ENCODE results near the gene MYMK. TPM values are rescaled to one million over a fixed set of nuclear protein-coding genes. Genes with fewer than 3 reads are reported as not detected.

Gene MYMK
- total RNA-seq, 1 donor from 2014 or later: not detected

DNA sequence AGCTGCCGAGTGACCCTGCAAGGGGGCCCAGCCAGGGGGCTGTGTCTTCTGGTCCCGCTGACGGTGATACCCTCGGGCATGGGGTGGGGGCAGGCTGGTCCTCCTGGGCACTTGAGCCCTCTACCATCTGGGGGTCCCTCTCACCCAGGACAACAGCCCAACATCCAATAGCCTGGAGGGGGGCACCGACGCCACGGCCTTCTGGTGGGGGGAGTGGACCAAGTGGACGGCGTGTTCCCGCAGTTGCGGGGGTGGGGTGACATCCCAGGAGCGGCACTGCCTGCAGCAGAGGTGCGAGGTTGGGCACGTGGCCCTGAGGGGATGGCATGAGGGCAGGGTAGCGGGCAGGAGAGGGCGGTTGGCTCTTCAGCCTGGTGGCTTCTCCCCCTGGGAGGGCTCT lies 12.5 kb upstream of the MYMK start:
- intact Hi-C loops (cut with micrococcal nuclease): no loop called here
- no peak for DNase-seq
- no peak for ATAC-seq

DNA sequence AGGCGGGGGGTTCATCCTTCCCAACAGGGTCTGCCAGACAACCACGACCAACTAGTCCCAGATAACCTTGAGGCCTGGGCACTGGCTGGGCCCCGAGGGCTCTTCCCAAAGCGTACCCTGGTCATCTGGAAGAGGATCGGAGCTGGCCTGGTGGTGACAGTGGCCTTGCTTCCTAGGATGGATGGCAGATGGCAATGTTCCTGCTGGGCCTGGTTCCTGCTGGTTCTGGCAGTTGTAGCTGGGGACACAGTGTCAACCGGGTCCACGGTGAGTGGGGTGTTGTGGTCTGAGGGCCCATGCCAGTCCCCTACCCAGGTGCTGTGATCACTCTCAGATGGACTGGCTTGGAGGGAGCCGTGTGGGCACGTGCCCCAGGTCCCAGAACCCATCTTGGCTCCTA lies 11.8 kb upstream of the MYMK start:
- ATAC-seq (no peak), DNase-seq (no peak)
- intact Hi-C loops (cut with micrococcal nuclease): no loop called here

DNA sequence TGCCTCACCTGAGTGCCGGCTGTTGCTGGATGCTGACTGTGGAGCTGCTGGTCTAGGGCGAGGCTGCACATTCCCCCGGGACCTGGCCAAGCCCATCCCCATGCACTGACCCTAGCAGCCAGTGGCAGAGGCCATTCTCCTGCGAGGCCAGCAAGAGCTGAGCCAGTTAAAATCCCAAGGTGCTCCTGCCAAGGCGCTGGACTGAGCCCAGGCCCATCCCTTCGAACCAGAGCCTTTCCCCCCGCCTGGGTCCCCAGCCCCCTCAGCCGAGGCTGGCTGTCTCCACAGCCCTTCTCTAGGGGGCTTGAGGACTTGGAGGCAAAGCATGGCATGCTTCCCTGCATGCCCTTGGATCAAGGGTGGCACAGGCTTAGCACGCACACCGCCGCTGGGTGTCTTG lies 11.3 kb upstream of the MYMK start:
- intact Hi-C loops (cut with micrococcal nuclease): no loop called here
- DNase-seq (no peak), ATAC-seq (no peak)

DNA sequence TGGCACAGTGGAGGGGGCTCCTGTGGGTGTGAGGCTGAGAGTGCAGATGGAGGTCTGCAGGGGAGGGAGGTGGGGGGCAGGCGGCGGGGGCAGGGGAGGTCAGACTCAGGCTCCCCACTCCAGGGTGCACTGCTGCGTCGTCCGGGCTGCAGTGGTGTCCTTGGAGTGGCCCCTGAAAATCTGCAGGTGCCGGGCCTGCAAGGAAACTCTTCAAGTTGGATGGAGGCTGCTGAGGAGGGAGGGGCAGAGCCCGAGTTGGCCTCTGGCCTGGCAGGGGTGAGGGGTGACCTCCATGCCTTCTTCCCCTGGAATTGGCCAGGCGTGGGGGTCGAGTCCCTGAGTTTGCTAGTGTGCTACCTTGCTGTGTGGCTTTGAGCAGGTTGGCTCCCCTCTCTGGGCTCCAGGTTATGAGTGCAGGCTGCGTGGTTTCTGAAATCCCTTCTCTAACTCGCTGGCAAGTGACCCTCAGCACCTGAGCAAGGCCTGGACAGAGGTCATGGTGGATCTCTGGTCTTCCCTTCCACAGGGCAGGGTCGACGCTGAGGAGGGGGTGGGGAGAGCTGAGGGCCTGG lies 10.6 kb upstream of the MYMK start:
- intact Hi-C loops (cut with micrococcal nuclease): no loop called here
- no peak for DNase-seq
- no peak for ATAC-seq

DNA sequence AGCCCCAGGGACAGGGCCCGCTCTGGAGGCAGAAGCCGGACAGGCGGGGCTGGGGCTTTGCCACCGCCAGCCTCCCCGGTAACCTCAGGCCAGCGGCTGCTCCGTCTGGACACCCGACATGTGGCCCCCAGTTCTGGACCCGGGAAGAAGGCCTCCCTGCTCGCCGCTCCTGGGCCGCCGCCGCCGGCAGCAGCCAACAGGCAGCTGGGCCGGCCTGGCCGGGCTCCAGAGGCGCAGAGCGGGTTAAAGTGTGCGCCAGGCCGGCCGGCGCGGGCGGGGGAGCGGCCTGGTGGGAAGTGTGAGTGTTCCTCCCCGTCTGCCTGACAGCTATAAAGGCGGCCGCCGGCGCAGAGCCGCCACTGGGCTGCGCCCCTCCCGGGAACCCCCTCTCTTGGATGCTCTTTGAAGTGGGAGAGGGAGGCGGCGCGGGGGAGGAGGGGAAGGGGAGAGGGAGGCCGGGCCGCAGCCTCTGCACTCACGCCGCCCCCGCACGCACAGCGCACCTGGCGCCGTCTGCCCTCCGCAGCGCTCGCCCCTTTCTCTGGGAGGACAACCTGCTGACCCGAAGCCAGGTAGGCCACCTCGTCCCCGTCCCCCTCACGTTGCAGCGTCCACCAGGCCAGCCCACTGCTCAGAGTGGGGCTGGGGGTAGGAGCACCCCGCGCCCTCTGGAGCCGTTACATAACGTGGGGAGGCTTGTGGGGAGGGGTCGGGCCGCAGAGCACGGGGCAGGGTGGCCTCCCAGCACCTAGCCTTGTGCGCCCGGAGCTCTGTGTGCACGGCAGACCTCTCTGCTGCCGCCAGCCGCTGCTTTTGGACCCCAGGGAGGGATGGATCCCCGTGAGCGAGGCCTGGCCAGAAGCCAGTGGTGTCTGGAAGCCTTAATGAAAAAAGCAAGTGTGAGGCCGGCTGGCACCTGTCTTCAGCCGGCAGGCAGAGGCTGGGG lies 9.9 kb upstream of the MYMK start, which contains the start of gene ADAMTSL2:
Gene ADAMTSL2 (plus strand): TSS at position 359 of the 946 bp plus-strand sequence. CDS start 2,009 bp downstream, outside the sequence.
- DNase-seq (peak; percentile 91), ATAC-seq (peak; percentile 84)
- intact Hi-C loops (cut with micrococcal nuclease): loop anchor here (5.0 kb wide), 1 partner anchor 193 kb away; no protein-coding TSS in a partner anchor

DNA sequence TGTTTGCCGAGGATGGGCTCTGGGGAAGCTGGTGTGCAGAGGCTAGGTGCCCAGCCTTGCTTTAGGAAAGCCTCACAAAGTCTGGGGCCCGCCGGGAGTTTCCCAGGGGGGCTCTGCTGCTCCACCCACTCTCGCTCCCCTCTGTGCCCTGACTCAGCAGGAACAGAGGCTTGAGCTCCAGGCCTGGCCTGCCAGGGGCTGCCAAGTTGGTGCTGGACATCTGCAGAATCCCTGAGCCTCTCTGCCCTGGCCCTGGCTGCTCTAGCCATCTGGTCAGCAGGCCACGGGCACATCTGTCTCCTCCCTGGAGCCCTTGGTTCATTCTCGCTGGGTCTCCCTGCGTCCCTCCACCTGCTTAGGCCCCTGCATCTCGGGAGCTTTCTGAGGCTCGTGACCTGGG lies 9.1 kb upstream of the MYMK start:
- peak; percentile 38 for ATAC-seq
- no peak for DNase-seq
- intact Hi-C loops (cut with micrococcal nuclease): loop anchor here (5.0 kb wide), 1 partner anchor 193 kb away; no protein-coding TSS in a partner anchor

DNA sequence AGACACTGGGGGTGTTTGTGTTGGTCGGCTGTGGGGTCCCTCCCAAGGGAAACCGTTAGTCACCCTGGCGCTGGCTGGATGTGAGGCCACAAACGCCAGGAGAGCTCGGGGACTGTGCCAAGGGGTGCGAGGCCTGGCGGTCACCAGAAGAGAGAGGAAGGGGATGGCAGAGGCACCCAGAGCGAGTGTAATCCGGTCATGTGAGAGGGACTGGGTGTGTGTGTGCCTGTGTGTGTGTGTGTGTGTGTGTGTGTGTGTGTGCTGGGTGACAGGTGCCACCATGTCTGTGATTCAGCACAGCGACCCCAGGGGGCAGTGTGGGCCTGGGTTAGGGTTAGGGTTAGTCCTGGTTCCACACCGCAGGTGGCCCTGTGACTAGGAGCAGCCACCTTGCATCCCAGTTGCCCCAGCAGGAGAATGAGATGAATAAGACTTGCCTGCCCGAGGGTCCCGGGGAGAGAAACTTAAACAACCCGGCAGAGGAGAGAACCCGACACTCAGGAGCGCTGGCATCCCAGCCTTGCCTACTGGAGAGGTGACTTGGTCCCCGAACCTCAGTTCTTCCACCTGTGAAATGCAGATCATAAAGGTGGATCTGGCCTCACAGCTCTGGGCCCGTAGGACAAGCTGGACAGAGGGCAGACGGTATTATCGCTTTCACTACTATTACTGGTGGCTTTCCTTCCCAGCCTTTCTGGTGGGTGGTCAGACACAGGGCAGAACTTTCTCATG lies 8.3 kb upstream of the MYMK start:
- DNase-seq: peak; percentile 83
- intact Hi-C loops (cut with micrococcal nuclease): loop anchor here (5.0 kb wide), 1 partner anchor 194 kb away; no protein-coding TSS in a partner anchor
- ATAC-seq: peak; percentile 57

DNA sequence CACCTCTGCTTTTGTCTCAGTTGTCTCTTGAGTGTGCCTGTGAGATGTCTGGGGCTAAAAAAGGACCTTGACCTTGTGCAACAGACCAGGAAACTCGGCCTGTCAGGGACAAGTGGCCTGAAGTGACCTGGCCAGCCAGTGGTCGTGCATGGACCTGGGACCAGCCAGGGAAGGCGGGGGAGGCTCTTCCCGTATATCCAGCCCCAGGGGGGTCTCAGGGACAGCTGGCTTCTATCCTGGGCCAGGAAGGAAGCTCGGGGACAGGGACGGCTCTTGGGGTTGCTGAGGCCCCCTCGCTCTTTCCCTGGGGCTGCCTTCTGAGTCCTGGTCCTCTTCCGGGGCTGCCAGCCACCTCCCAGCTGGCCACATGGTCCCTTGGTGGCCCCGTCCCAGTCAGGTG lies 6.5 kb upstream of the MYMK start:
- no peak for DNase-seq
- ATAC-seq: no peak
- intact Hi-C loops (cut with micrococcal nuclease): loop anchor here (5.0 kb wide), 1 partner anchor 196 kb away; no protein-coding TSS in a partner anchor

DNA sequence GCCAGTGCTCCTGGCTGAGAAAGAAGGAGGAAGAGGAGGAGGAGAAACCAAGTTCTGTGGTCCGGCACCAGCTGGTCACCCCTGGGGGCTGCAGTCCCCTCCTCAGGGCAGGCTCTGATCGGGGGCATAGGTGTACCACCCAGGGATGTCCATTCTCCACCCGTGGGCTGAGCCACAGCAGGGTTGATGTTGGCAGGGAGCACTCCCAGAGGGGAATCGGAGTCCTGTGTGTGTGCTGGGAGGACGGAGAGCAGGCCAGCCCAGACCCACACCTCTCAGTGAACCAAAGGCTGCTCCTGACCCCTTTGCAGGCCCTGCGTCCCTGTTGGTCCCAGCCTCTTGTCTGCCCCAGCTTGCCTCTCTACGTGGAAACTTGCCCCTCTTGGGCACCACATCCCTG lies 5.1 kb upstream of the MYMK start:
- DNase-seq (no peak), ATAC-seq (no peak)
- intact Hi-C loops (cut with micrococcal nuclease): loop anchor here (5.0 kb wide), 1 partner anchor 197 kb away; no protein-coding TSS in a partner anchor

DNA sequence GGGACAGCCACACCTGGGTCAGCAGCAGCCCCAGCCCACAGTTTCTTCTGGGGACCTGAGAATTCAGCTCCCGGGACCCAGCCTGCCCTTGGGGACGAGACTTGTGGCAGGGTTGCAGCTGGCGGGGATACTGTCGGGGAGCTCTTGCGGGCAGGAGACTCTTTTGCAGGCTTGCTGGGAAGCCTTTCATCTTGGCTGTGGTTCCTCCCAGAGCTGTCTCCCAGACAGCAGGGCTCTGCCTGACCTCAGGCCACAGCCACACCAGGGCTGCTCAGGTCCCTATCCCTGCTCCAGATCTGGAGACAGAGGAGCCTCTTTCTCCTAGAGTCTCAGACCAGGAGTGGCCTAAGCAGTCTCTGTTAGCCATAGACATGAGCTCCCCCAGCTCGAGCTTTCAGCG lies 4.7 kb upstream of the MYMK start:
- no peak for ATAC-seq
- intact Hi-C loops (cut with micrococcal nuclease): no loop called here
- DNase-seq: no peak

DNA sequence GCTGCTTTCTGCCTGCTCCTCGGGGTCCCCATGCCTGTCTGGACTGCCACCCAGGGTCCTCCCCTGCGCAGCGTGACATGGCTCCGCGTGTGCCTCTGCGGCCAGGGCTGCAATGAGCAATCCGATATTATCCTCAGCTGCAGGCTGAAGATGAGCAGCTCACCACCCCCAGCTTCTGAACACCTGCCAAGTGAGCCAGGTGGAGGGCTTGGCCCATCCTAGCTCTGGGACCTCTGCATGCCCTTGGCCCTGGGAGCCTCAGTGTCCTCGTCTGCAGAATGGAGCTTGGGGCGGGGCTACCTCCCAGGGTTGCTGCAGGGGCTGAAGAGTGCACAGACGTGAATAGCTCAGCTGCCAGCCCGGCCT lies 4.1 kb upstream of the MYMK start:
- intact Hi-C loops (cut with micrococcal nuclease): no loop called here
- DNase-seq: no peak
- no peak for ATAC-seq

DNA sequence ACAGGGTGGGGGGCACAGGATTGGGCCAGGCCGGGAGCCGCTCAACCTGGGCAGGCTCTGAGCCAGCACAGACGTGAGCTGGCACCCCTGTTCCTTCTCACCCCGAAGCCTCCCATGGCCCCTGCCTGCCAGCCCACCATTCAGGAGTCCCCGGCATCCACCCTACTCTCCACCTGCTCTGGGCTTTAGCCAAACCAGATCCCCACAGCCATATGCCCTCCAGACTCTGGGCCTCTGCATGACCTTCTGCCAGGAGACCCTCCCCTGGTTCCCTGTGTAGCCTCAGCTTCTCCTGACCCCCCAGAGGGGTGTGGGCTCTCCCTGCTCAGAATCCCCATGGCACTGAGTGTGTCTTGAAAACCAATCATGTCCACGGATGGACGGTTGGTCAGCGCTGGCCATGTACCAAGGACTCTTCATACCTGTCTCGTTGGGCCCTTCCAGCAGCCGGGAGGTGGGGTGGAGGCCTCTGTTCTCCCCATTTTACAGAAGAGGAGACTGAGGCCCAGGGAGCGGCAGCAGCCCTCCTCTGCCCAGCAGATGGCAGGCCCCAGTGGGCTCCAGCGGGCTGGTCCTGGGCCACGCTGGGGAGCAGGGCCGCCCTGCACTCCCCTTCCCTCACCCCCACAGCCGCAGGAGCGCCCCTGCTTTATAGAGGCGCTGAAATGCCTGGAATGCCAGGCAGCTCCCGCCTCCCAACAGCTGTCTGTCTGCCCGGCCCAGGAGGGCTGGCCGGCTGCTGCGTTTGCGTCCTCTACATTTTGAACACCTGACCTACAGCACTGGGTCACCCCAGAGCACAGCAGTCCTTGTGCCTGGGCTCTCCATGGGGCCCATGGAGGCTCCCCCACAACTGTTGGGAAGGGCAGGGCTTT lies 3.5 kb upstream of the MYMK start:
- DNase-seq (no peak), ATAC-seq (peak; percentile 20)
- intact Hi-C loops (cut with micrococcal nuclease): no loop called here

DNA sequence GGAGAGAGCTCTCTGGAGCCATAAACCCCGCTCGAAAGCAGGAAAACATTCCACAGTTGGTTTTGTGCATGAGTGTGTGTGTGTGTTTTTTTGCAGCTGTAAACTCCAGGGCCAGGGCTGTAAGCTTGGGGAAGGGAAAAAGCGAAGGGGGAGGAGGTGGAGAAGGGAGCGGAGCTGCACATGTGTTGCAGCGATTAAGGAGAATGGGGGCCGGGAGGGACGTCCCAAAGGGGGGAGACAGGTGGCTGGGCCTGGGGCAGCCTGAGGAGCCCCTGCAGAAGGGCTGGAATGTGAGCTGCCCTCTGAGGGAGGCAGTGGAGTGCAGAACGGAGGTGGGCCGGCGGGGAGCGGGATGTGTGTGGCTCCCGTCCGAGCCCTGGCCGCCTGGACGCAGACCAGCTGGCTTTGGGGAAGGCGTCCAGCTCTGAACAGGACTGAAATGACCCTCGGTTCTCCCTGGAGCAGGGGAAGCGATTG lies 2.7 kb upstream of the MYMK start:
- peak; percentile 88 for ATAC-seq
- intact Hi-C loops (cut with micrococcal nuclease): no loop called here
- DNase-seq: peak; percentile 87

DNA sequence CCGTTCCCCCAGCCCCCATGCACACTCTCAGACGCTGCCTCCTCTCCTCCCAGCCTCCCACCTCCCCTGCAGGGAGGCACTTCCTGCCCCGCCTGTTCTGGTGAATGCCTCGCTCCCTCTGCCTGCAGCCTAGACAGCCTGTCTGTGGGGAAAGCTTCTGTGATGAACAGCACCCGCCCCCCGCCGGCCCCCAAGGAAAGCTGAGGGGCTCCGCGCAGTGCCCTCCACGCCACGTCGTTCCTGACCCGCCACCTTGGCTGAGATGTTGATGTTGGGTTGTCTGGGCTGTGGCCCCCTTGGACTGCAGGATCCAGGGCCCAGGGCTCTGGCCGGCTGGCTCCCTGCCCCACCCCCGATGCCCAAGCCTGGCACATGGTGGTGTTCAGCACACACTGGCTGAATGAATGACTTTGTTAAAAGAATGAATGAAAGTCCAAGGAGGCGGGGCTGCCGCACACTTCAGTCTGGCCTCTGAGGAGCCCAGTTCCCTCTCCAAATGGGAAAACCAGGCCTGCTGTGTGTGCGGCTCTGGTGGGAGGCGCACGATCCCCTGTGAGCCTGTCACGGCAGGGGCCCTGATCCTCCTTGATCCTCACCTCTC lies 2.1 kb upstream of the MYMK start:
- DNase-seq (no peak), ATAC-seq (peak; percentile 29)

DNA sequence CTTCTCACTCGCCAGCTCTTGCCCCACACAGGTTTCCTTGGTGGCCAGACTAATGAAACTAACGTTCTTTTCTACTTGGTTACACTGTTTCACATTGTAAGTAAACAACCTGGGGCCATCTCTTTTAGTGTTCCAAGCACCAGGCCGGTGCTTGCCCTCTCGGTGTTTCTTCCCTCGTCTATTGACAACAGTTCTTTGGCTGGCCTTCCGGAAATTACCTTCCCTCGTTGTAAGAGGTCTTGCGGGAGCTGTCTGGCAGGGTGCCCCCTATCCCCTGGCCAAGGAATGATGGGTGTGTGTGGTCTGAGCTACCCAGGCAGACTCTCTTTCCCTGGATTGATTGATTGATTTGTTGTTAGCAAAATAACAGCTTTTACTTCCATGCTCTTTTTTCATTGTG lies 918 bp upstream of the MYMK start:
- DNase-seq: no peak
- ATAC-seq: no peak
- intact Hi-C loops (cut with micrococcal nuclease): no loop called here

More for the DNA sequence above, 2.1 kb upstream of the MYMK start:
- intact Hi-C loops (cut with micrococcal nuclease): no loop called here

DNA sequence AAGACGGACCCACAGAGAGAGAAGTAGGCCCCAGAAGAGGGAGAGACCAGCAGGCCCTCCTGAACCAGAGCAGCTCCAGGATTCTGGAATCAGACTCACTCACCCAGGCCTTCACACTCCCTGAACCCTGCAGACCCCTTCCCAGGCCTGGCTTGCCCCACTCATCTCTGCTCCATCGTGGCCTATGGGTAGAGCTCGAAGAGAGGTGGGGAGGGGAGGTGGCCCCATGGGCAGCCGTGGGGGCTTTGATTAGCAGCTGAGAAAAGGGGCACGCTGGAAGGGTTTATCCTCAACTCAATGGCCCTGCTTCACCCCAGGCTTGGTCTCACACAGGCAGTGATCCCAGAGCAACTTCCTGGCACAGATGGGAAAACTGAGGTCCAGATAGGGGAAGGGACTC lies 613 bp downstream of the MYMK start:
- no peak for DNase-seq
- ATAC-seq: no peak
- intact Hi-C loops (cut with micrococcal nuclease): no loop called here

DNA sequence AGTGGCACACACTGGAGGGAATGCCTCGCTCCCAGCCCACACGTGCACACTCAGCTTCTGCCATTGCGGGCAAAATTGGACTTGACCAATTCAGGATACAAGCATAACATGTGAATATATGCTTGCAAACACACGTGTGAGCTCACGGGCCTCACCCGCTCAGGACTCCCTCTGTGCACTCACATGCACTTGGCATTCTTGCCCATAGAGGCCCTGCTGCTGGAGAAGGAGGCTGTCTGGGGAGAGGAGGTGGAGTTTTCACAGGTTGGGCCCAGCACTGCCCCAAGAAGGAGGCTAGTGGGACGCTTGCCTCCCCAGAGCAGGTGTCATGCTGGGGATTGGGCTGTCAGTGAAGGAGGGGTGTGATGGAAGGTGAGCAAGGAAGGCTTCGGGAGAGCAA lies 1.7 kb downstream of the MYMK start:
- intact Hi-C loops (cut with micrococcal nuclease): no loop called here
- DNase-seq (no peak), ATAC-seq (no peak)

All from left ventricle myocardium superior (tissue), 1 donor.